ENCODE data around the gene CACNA1A. TPM values are rescaled to one million over a fixed set of nuclear protein-coding genes. Genes with fewer than 3 reads are reported as not detected.

The CACNA1A gene
- total RNA-seq, 1 donor from 2014 or later: 43.0 TPM

- Mint-ChIP-seq H3K4me3 (ENCODE audit: low read depth) (no peak overlapping the region), H3K4me1 (ENCODE audit: low read depth) (no peaks in the 10 kb centered on the region), H3K36me3 (ENCODE audit: insufficient read depth) (no peaks in the 10 kb centered on the region), H3K27me3 (peaks cover 27% of the 10 kb centered on the region), H3K27ac (no peak overlapping the region), H3K9me3 (ENCODE audit: low read depth) (no peaks in the 10 kb centered on the region)
- no peak for TF ChIP-seq CTCF (IDR thresholded peaks at IDR 0.05; ENCODE audit: unreplicated experiment)
- no peak for DNase-seq (ENCODE audit: low spot score, unreplicated experiment)
These were observed 44.7 kb downstream of the CACNA1A start for GRCh38 chr19:13461536-13461935.

GRCh38 chr19:13460045-13460444 lies 46.2 kb downstream of the CACNA1A start:
- Mint-ChIP-seq H3K36me3 (ENCODE audit: insufficient read depth) (no peaks in the 10 kb centered on the region), H3K27ac (no peak overlapping the region), H3K27me3 (peaks cover 27% of the 10 kb centered on the region), H3K4me1 (ENCODE audit: low read depth) (no peaks in the 10 kb centered on the region), H3K4me3 (ENCODE audit: low read depth) (no peak overlapping the region), H3K9me3 (ENCODE audit: low read depth) (no peaks in the 10 kb centered on the region)
- TF ChIP-seq CTCF (IDR thresholded peaks at IDR 0.05; ENCODE audit: unreplicated experiment): no peak
- DNase-seq (ENCODE audit: low spot score, unreplicated experiment): no peak

- no peak overlapping the region for H3K4me3 Mint-ChIP-seq (ENCODE audit: low read depth)
- H3K27ac Mint-ChIP-seq: no peak overlapping the region
- H3K36me3 Mint-ChIP-seq (ENCODE audit: insufficient read depth): no peaks in the 10 kb centered on the region
- no peak for TF ChIP-seq CTCF (IDR thresholded peaks at IDR 0.05; ENCODE audit: unreplicated experiment)
- DNase-seq (ENCODE audit: low spot score, unreplicated experiment): no peak
- H3K4me1 Mint-ChIP-seq (ENCODE audit: low read depth): no peaks in the 10 kb centered on the region
- peaks cover 27% of the 10 kb centered on the region for H3K27me3 Mint-ChIP-seq
- H3K9me3 Mint-ChIP-seq (ENCODE audit: low read depth): no peaks in the 10 kb centered on the region
These were observed 46.9 kb downstream of the CACNA1A start for GRCh38 chr19:13459351-13459750.

GRCh38 chr19:13451434-13451995 lies 54.8 kb downstream of the CACNA1A start:
- H3K9me3 Mint-ChIP-seq (ENCODE audit: low read depth): peaks cover 7% of the 10 kb centered on the region
- no peaks in the 10 kb centered on the region for H3K27me3 Mint-ChIP-seq
- H3K4me1 Mint-ChIP-seq (ENCODE audit: low read depth): no peaks in the 10 kb centered on the region
- H3K27ac Mint-ChIP-seq: no peak overlapping the region
- no peak for DNase-seq (ENCODE audit: low spot score, unreplicated experiment)
- H3K4me3 Mint-ChIP-seq (ENCODE audit: low read depth): no peak overlapping the region
- H3K36me3 Mint-ChIP-seq (ENCODE audit: insufficient read depth): no peaks in the 10 kb centered on the region
- TF ChIP-seq CTCF (IDR thresholded peaks at IDR 0.05; ENCODE audit: unreplicated experiment): no peak

GRCh38 chr19:13447978-13448377 lies 58.3 kb downstream of the CACNA1A start:
- no peak for DNase-seq (ENCODE audit: low spot score, unreplicated experiment)
- no peak overlapping the region for H3K4me3 Mint-ChIP-seq (ENCODE audit: low read depth)
- H3K27ac Mint-ChIP-seq: no peak overlapping the region
- peaks cover 7% of the 10 kb centered on the region for H3K9me3 Mint-ChIP-seq (ENCODE audit: low read depth)
- no peaks in the 10 kb centered on the region for H3K36me3 Mint-ChIP-seq (ENCODE audit: insufficient read depth)
- no peaks in the 10 kb centered on the region for H3K4me1 Mint-ChIP-seq (ENCODE audit: low read depth)
- no peak for TF ChIP-seq CTCF (IDR thresholded peaks at IDR 0.05; ENCODE audit: unreplicated experiment)
- no peaks in the 10 kb centered on the region for H3K27me3 Mint-ChIP-seq

Data from progenitor cell of endocrine pancreas (in vitro differentiated cells).